Stomach (tissue), 4 donors: Measurements from ENCODE around the gene SSH2.

ENCODE experiments used
- CTCF ChIP-seq, 7 experiments: fragments of 450-650 bp in 4 of 7; fragments of 200-600 bp in 3 of 7; sonication (generic) in 3 of 7; IDR thresholded peaks; one replicate each; pipeline ENCODE4 v1.5.1; 2016 to 2019; ENCODE audit warnings: antibody characterized with exemption in 7 of 7, control low read depth in 2 of 7, mild to moderate bottlenecking in 1 of 7
- POLR2A ChIP-seq, 4 donors: fragments of 450-650 bp; IDR thresholded peaks; one replicate each; pipeline ENCODE4 v1.6.1; 2016; ENCODE audit warnings: antibody characterized with exemption in 4 of 4, control low read depth in 2 of 4, mild to moderate bottlenecking in 1 of 4, moderate library complexity in 1 of 4
- POLR2AphosphoS5 ChIP-seq, 3 donors: sonication (generic); formaldehyde crosslinking; IDR thresholded peaks; one replicate each; pipeline ENCODE4 v1.6.1; 2016; ENCODE audit warnings: antibody characterized with exemption in 3 of 3

- no peak for TF ChIP-seq CTCF (IDR thresholded peaks at IDR 0.05)
- no peak for TF ChIP-seq POLR2A (IDR thresholded peaks at IDR 0.05)
- no peak for TF ChIP-seq POLR2AphosphoS5 (IDR thresholded peaks at IDR 0.05)
Observed at GRCh38 chr17:29698019-29698777, 231.8 kb downstream of the SSH2 start.
